Fibroblast of skin of right quadriceps (primary cell): ENCODE data around the gene TUBB.
A peak's percentile ranks its signal among the peaks of the same experiment; 100 is the strongest.
"Not testable (repeated sequence)": the region's sequence is repeated elsewhere in the genome, so short reads cannot be mapped to it uniquely, and the experiment has no call there.

Experiments
- DNase-seq: peaks from one replicate; pipeline ENCODE4 v3.0.0-alpha.2; 2013

TUBB gene

DNA sequence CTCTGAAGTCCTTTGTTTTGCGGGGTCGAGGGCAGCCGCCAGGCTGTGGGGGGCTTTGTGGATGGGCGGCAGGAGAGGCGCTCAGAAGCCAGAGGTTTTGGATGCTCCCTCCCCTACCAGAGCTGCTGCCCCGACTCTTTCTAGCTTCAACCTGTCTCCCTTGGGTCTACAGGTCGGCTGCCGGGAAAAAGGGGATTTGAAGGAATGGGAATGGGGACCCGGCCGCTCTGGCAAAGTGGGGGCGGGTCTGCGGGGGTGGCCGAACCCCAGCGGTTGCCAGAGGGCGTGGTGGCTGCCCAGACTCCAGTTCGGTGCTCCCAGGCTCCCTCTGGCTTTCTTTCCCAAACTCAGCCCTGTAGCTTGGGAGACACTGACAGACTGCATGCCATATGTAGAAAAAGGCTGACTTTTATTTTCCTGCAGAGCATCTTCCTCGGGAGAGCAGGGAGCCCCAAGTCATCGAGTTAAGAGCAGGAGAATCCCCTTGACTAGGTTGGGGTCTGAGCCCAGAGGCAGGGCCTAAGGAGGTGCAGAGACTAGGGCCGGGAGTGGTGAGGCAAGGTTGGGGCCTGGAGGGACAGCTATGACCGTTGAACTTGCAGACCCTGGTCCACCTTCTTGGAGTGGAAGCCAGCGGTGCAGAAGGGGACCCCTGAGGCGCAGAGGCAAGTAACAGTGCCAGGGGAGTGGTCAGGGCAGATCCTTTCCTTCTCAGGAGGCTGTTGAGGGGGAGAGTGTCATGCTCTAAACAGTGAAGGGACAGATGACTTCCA lies 32.3 kb upstream of the TUBB start:
- peak; percentile 48 for DNase-seq

DNA sequence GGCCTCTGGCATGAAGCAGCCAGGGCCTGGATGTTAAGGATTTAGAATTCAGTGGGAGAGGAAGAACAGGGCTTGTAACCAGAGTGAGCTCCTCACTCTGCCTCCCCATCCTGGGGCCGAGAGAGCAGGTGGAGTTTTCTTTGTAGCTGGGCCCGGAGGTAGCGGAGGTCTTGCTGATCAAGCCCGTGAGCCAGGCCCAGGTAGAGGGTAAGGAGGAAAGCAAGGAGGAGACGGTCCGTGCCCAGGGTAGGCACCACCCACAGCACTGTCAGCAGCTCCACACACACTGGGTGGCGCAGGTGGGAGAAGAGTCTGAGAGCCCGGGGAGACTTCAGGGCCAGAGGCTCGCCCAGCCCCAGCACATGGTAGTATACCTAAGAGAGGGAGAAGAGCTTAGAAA lies 31.6 kb upstream of the TUBB start:
- DNase-seq: no peak

DNA sequence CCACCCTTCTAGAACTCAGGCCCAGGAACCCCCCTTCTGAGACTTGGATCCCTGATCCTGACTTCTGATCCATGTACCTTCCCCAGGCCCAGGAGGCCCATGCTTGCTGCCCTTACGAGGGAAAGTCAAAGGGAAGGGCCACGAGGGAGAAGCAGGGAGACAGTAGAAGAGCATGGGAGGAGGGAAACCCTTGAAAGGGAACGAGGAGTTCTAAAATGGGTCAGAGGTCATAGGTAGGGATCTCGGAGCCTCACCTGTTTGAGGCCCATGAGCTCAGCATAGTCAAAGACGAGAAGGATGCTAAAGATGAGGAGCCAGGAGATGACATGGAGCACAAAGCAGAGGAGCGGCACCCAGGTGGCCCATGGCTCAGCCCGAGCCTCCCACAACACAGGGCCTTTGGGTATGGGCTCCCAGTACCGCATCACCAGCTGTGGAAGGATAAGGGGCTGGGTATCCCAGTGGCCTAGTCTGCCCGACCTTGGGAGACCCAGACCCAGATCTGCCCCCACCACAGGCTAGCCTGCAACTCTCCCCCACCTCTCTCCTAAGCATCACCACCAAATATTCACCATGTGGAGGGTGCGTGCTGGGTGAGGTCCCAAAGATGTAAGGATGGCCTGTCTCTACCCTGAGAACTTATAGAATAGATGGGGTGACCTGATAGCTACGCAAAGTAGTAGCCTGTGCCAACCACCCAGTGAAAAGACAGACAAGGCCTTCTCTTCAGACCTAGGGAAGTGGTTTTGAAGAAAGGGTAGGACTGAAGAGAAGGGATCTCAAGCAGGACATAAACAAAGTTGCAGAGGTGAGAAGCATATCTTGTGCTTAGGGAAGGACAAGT lies 30.9 kb upstream of the TUBB start:
- DNase-seq: no peak

DNA sequence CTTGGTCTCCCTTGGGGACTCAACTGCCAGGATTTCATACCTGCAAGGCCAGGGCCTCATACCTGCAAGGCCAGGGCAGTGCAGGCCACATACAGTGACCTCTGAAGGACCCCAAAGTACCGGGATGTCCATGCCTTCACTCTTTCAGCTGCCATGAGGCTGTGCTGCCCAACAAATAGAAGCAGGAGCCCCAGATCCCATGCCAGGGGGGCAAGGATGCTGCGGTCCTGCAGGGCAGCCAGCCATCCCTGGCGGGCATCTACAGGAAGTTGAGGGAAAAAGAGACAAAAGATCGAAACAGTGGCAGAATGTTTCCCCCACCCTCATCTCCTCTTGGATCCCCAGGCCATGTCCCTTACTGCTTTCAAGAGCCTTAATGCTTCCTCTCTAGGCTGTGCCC lies 30.2 kb upstream of the TUBB start:
- no peak for DNase-seq

DNA sequence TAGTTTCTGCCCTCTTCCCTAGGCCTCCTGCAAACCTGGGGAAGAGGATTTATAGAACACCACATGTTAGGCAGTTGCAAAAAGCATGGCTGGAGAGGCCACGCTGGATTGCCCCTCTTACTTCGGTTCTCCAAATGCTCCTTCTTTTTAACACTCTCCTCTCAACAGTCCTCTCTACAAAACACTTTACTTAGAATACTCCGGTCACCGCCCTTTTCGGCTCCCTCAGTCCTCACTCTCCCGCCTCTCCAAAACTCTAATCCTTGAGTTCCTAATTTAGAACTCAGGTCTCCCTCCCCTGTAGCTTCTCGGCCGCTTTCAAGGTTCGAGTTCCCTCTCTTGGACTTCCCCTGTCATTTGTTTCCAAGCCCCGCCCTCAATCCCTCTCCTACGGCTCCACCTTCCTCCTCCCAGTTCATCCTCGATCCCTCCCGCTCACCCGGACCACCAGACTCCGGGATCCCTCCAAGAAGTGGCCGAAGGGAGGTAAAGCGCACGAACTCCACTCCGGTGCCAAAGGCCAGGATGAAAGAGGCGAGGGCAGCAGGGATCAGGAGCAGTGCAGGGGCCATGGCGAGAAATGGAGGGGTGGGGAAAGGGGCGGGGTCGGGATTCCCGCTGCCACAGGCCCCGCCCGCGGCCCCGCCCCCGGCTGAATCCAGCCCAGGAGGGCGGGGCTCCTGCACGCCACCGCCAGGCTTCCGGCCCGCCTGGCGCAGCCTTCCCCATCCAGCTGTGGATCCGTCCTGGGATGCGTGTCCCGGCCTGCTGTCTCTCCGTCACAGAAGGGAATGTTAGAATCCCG lies 29.5 kb upstream of the TUBB start, which contains the start of gene NRM:
NRM (minus strand) TSS at position 582 of the 805 bp plus-strand sequence; CDS start at position 572, 10 bp downstream.
- peak; percentile 83 for DNase-seq

DNA sequence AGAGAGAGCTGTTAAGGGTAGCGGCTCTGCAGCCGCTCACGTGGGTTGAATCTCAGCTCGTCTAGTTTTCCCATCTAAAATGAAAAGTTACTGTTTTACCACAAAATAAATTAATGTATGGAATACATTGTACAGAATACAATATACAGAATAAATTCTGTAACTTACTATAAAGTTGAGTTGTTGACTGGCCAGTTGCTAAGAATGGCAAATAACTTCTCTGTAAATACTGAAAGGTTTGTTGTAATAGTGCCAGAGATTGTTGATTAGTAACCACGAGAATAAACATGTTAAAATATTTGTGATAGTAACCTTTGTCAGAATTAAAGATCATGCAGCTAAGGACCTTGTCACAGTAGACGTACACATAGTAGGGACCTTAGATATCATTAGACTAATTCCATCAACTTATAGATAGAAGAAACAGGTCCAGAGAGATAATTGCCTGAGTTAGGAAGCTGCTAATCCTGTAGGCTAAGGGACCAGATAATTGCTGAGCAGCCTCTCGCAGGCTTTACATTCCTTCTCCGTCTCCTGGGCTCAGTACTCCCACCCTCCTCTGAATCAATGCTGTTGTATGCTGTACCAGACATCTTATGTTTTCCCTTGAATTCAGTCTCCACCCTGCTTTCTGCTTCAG lies 28.8 kb upstream of the TUBB start:
- DNase-seq: no peak

DNA sequence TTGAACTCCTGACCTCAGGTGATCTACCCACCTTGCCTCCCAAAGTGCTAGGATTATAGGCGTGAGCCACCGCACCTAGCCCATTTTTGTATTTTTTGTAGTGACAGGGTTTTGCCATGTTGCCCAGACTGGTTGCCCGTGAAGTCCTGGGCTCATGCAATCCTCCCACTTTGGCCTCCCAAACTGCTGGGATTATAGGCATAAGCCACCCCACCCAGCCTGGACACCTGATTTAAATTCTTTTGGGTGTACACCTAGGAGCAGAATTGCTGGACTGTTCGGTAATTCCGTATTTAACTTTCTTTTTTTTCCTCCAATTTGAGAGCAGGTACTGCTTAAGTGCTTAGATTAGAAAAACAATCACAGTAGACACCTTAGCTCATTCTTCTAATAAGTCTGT lies 23.7 kb upstream of the TUBB start:
- DNase-seq: no peak

DNA sequence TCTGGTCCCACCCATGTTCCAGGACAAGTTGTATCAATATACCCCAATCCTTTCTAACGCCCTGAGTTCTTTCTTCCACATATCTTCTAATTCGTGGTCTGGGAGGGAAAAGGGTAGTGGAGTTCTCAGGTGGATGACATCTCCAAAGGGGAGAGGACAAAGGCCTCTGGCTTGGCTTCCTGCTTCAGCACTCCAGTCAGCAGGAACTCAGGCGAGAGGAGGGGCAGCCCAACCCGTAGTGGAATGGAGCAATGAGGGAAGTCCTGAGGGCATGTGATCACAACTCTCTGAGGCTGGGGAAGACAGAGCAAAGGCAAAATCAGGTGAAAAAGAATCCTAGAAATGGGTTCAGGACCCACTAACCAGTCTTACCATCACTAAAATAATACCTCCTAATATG lies 19.8 kb upstream of the TUBB start:
- DNase-seq: no peak

DNA sequence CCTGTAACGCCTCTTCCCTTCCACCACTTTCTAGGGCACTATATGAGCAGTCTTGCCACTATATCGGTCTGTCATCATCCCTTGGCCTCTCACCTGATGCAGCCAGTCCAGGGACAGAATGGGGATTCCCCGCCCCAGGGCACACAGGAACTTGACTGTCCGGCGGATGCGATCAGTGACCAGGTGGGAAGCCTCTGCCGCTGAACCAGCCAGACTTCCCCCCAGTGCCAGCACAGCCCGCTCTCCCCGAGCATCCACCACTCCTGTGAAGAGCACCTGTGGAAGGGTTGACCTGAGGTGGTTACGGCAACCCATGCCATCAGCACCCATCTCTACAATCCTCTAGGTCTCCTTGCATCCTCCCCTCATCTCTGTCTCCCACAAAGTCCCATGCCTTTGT lies 17.1 kb upstream of the TUBB start:
- DNase-seq: no peak

DNA sequence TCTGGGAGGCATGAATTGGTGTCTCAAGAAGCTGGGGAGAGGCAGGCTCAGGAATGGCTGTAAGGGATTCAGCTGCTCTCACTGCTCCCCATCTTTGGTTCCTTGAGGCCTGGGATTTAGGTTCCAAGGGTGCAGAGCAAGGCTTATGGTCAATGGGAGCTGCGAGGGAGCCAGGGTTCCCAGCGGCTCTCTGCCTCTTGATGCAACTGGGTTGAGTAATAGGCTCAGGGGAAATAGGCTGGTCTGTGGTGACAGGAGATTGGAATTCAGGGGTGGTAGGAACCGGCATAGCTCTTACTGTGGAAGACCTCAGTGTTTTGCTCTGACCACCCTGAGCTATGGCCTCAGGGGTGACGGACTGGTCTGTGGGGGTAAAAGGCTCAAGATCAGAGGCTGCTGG lies 16.3 kb upstream of the TUBB start:
- no peak for DNase-seq

DNA sequence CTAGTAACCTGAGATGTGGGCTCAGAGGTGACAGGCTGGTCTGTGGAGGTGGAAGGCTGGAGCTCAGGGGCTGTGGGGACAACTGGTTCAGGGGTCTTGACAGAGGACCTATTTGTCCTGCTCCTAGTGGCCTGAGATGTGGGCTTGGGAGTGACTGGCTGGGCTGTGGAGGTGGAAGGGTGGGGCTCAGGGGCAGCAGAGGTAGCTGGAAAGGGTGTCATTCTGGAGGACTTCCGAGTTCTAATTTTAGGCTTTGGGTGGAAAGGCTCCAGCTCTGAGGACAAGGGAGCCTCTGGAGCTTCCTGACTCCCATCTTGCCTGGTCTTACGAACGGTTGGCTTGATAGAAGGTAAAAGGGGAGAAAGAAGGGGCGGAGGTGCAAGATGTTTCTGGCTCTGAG lies 14.5 kb upstream of the TUBB start:
- DNase-seq: no peak

DNA sequence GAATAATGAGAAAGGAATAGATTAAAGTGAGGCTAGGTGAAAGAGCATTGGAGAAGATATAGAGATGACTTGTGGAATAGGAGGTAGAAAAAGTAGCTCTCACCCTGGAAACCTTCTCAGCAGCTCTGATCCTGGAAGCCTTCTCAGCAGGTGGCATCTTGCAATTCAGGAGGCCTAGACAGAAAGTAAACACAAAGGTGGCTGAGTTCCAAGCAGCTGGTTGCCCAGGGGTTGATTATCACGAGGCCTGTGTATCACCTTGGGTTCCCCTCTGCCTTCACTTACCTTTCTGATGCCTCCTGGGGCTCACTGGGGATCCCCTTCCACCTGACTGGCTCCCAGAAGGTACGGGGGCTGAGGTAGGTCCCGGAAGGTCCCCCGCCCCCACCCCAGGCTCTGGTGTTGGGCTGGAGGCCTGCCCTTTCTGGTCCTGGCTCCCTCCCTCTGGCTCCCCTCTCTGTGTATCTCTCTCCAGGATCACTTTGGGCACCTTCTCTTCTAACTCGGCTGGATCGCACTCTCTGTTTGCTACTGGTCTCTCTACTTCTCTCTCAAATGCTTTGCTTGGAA lies 12.8 kb upstream of the TUBB start:
- DNase-seq: no peak

DNA sequence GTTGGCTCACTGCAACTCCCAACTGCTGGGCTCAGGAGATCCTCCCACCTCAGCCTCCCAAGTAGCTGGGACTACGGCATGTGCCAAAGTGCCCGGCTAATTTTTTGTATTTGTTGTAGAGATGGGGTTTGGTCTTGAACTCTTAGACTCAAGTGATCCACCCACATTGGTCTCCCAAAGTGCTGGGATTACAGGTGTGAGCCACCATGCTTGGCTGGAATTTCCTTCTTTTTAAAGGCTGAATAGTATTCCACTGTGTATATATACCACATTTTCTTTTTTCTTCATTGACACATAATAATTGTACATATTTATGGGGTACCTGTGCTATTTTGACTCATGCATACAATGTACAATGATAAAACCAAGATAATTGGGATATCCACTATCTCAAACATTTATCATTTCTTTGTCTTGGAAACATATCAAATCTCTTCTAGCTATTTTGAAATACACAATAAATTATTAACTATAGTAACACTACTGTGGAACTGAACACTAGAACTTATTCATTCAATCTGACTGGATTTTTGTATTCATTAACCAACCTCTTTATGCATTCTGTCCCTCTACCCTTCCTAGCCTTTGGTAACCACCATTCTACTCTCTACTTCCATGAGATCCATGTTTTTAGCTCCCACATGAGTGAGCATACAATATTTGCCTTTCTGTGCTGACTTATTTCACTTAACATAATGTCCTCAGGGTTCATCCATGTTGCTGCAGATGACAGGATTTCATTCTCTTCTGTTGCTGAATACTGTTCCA lies 10.9 kb upstream of the TUBB start:
- no peak for DNase-seq

DNA sequence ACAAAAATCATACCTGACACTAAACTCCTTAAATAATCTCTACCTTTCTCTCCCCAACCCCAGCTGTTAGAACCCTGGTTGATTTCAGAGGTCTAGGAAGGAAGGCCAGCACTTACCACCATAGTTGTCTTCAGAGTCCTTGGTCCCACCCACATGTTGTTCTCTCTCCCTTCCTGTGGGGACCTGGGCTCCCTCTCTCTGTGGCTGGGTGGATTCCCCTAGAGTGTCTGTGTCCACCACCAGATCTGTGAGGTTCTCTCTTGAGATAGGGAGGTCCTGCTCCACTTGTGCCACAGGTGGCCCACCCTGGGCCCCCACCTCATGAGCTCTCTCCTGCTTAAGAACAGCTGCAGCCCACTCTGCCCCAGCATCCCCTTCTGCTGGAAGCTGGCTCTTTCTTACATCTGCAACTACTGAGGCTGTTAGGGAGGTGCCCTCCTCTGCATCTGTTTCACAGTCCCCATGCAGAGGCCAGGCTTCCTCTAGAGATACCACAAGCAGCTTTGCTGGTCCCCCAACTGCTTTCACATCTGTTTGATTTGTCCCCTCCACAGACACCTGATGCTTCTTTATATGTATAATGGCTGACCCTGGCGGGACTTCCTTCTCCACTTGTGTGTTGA lies 8.3 kb upstream of the TUBB start:
- DNase-seq: no peak

DNA sequence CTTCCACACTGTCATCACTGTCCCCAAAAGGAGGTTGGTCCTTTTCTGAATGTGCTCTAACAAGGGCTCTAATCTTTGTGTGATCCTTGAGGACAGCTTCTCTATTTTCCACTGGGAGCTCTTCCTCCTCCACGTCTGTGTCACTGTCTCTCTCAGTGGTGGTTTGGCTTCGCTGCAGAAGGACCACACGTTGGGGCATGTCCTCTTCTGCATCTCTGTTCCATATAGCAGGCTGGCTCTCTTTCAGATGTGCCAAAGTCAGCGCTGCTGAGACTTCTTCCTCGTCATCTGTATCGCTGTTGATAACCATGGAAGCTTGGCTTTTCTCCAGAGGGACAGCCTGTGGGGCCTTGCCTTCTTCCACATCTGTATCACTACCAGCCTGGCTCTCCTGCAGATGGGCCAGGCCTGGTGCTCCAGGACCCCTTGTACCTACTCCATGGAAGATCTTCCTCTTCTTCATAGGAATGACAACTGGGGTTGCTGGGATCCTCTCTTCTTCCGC lies 7.7 kb upstream of the TUBB start:
- no peak for DNase-seq

DNA sequence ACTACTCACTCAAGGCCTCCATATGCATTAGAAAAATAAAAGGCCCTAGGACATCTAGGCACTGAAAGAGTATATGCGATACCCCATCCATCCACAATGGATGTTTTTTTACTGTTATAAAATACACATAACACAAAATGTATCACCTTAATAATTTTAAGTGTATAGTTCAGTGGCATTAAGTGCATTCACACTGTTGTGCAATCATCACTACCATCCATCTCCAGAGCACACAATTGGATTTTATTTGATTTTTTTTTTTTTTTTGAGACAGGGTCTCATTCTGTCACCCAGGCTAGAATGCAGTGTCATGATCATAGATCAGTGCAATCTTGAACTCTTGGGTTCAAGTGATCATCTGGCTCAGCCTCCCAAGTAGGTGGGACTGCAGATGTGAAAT lies 5.9 kb upstream of the TUBB start:
- DNase-seq: no peak

DNA sequence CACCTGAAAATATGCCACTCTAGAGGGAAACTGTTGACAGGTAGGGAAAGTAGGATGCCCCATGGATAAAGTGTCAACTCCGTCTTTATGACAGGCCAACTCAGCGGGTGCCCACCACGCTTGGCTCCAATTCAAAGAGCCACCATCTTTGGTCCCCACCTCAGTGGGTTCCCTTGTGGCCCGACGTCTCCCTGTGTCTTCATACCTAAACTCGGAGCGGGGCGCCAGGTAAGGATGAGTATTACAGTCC lies 3.3 kb upstream of the TUBB start:
- no peak for DNase-seq

DNA sequence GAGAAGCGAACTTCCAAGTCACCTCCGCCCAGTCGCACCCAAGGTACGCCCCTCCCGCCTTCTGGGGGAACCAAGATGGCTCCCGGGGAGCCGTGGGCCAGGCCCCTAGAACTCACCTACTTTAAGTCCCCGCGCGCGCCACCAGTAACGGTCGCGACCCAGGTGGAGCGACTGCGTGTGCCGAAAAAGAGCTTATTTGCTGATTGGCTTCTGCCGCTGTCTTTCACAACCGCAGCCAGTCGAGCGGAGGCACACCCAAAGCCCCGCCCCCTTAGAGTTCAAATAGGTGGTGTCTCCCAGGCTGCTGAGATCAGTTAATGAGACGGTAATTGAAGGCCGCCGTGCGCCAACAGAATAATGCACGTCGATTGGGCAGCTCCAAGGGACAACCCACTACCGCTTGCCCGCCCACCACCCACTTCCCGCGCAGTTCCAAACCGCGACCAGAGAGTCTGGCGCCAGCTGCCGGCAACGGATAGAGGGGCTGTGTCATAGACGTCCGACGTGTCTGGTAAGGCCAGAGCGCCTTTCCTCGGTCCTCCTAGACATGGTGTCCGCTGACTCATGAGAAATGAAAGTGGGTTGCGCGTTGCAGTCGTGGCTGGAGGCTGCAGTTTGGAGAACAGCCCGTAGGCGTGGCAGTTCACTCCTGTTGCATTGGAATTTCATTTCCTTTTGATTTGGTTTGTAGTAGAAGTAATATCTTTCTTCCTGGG lies 2.9 kb upstream of the TUBB start, which contains the start of gene MDC1:
MDC1 (minus strand) TSS at position 153 of the 716 bp plus-strand sequence. CDS start 2,106 bp downstream, outside the sequence.
- peak; percentile 100 for DNase-seq

DNA sequence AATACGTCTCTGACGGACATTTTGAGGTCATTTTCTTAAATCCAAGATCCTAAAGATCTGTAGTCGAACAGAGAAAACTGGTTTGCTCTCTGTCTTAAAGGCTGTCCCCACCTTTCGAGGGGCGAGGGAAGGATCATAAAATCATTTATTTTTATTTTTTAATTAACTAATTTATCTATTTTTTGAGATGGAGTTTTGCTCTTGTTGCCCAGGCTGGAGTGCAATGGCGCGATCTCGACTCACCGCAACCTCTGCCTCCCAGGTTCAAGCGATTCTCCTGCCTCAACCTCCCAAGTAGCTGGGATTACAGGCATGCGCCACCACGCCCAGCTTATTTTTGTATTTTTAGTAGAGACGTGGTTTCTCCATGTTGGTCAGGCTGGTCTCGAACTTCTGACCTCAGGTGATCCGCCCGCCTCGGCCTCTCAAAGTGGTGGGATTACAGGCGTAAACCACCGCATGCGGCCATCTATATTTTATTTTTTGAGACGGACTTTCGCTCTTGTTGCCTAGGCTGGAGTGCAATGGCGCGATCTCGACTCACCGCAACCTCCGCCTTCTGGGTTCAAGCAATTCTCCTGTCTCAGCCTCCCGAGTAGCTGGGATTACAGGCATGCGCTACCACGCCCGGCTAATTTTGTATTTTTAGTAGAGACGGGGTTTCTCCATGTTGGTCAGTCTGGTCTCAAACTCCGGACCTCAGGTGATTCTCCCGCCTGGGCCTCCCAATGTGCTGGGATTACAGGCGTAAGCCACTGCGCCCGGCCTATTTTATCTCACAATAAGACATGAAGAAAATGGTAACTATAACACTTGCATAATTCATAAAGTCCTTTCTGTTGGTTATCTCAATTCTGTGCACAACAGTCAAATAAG lies 2.1 kb upstream of the TUBB start:
- DNase-seq: not testable (repeated sequence)
